HFFc6 (cell line): ENCODE results near the gene SMARCAD1. TPM values are rescaled to one million over a fixed set of nuclear protein-coding genes. Genes with fewer than 3 reads are reported as not detected.

Experiments
- DNase-seq: peaks from one replicate; pipeline ENCODE4 v3.0.0-alpha.2; 2018
- H3K27ac Mint-ChIP-seq: 2 replicates; pipeline ENCODE4 v1.8.0; 2020; ENCODE audit warnings: mild to moderate bottlenecking, mixed read lengths
- H3K27me3 Mint-ChIP-seq: 2 replicates; pipeline ENCODE4 v1.8.0; 2021; ENCODE audit warnings: mild to moderate bottlenecking, moderate library complexity, mixed read lengths; ENCODE audit not compliant: insufficient read depth
- H3K36me3 Mint-ChIP-seq: 2 replicates; pipeline ENCODE4 v1.8.0; 2021; ENCODE audit warnings: low read depth, mixed read lengths
- H3K4me1 Mint-ChIP-seq: 2 replicates; pipeline ENCODE4 v1.8.0; 2020; ENCODE audit warnings: low read depth, mixed read lengths
- H3K4me3 Mint-ChIP-seq: 2 replicates; pipeline ENCODE4 v1.8.0; 2020; ENCODE audit warnings: mild to moderate bottlenecking, moderate library complexity, mixed read lengths
- H3K9me3 Mint-ChIP-seq: 2 replicates; pipeline ENCODE4 v1.8.0; 2020; ENCODE audit warnings: mild to moderate bottlenecking, mixed read lengths
- total RNA-seq, 6 experiments: library from RNA; stranded (reverse); fragmentation: NEBNext Ultra II Directional; extraction: Animal tissue kit (Norgen Biotek cat#: 25700); gene quantifications; 2 replicates in 1 of 6; 3 replicates in 5 of 6; pipeline ENCODE4 v1.2.3, GENCODE V29; 2021
- TF ChIP-seq, protein P1 (sequence below): fragments of 200-600 bp; sonication (generic); IDR thresholded peaks from 2 replicates; pipeline ENCODE4 v1.5.0; 2021; ENCODE audit warnings: antibody characterized with exemption, mild to moderate bottlenecking

SMARCAD1 gene
- total RNA-seq, 6 experiments from 2014 or later: 21.8 to 24.9 (median 24.2) TPM

GRCh38 chr4:94211861-94212260 is 4.2 kb downstream of the SMARCAD1 start:
- H3K4me3 Mint-ChIP-seq: no peak overlapping the region

GRCh38 chr4:94214703-94215319 is 7.1 kb downstream of the SMARCAD1 start:
- no peak overlapping the region for H3K4me3 Mint-ChIP-seq
- H3K9me3 Mint-ChIP-seq: no peaks in the 10 kb centered on the region
- H3K27ac Mint-ChIP-seq: no peak overlapping the region
- DNase-seq: no peak
- H3K4me1 Mint-ChIP-seq: peaks cover 8% of the 10 kb centered on the region
- H3K36me3 Mint-ChIP-seq: peaks cover 67% of the 10 kb centered on the region
- TF ChIP-seq, protein P1, sequence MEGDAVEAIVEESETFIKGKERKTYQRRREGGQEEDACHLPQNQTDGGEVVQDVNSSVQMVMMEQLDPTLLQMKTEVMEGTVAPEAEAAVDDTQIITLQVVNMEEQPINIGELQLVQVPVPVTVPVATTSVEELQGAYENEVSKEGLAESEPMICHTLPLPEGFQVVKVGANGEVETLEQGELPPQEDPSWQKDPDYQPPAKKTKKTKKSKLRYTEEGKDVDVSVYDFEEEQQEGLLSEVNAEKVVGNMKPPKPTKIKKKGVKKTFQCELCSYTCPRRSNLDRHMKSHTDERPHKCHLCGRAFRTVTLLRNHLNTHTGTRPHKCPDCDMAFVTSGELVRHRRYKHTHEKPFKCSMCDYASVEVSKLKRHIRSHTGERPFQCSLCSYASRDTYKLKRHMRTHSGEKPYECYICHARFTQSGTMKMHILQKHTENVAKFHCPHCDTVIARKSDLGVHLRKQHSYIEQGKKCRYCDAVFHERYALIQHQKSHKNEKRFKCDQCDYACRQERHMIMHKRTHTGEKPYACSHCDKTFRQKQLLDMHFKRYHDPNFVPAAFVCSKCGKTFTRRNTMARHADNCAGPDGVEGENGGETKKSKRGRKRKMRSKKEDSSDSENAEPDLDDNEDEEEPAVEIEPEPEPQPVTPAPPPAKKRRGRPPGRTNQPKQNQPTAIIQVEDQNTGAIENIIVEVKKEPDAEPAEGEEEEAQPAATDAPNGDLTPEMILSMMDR: no peak
- no peaks in the 10 kb centered on the region for H3K27me3 Mint-ChIP-seq

More at GRCh38 chr4:94211861-94212260, 4.2 kb downstream of the SMARCAD1 start:
- no peaks in the 10 kb centered on the region for H3K9me3 Mint-ChIP-seq
- peaks cover 2% of the 10 kb centered on the region; the same call in 1 of the 2 replicates for H3K27me3 Mint-ChIP-seq
- H3K27ac Mint-ChIP-seq: peak overlapping the region; percentile 17; the same call in 1 of the 2 replicates
- peaks cover 54% of the 10 kb centered on the region for H3K36me3 Mint-ChIP-seq
- peaks cover 25% of the 10 kb centered on the region for H3K4me1 Mint-ChIP-seq
- no peak for DNase-seq
- TF ChIP-seq, protein P1: no peak

GRCh38 chr4:94216394-94216793 is 8.7 kb downstream of the SMARCAD1 start:
- Mint-ChIP-seq H3K27ac (no peak overlapping the region), H3K9me3 (no peaks in the 10 kb centered on the region), H3K27me3 (no peaks in the 10 kb centered on the region; the same call in 1 of the 2 replicates), H3K4me3 (no peak overlapping the region), H3K36me3 (peaks cover 60% of the 10 kb centered on the region), H3K4me1 (no peaks in the 10 kb centered on the region; the same call in 1 of the 2 replicates)
- TF ChIP-seq, protein P1: no peak
- DNase-seq: no peak

GRCh38 chr4:94219402-94219801 is 11.7 kb downstream of the SMARCAD1 start:
- Mint-ChIP-seq H3K9me3 (no peaks in the 10 kb centered on the region), H3K36me3 (peaks cover 42% of the 10 kb centered on the region), H3K4me1 (no peaks in the 10 kb centered on the region; the same call in 1 of the 2 replicates), H3K4me3 (no peak overlapping the region), H3K27me3 (peaks cover 2% of the 10 kb centered on the region; the same call in 1 of the 2 replicates), H3K27ac (no peak overlapping the region)
- TF ChIP-seq, protein P1: no peak
- no peak for DNase-seq

DNA sequence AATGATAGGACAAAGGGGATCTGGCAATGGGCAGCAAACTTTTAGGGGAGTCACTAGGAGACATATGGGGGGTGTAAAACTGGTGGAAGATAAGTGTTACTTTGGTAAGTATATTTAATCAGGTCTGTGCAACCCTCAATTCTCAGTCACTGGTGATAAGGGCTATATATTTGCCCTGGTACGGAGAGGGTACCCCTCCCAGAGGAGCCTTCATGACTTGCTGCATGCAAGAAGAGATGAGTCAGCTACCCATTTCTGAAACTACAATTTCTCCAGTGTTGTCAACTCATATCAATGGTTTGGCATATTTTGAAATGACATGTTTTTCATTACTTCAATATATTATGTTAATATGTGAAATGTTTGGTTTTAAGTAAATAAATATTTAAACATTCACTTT is 14.3 kb downstream of the SMARCAD1 start:
- Mint-ChIP-seq H3K36me3 (peaks cover 19% of the 10 kb centered on the region), H3K9me3 (no peaks in the 10 kb centered on the region), H3K4me1 (no peaks in the 10 kb centered on the region; the same call in 1 of the 2 replicates), H3K27ac (no peak overlapping the region), H3K27me3 (peaks cover 2% of the 10 kb centered on the region; the same call in 1 of the 2 replicates), H3K4me3 (no peak overlapping the region)
- no peak for DNase-seq
- TF ChIP-seq, protein P1: no peak
